BE2C (cell line): Measurements from ENCODE around the gene SORL1.

Experiments
- DNase-seq: peaks from one replicate; pipeline ENCODE4 v3.0.0-alpha.2; 2020
- H3K27me3 ChIP-seq: fragments of 250-450 bp; sonication (Bioruptor Pico); 2 replicates; pipeline ENCODE4 v1.5.1; 2020; ENCODE audit warnings: mild to moderate bottlenecking
- H3K36me3 ChIP-seq: fragments of 250-450 bp; sonication (Bioruptor Pico); 2 replicates; pipeline ENCODE4 v1.5.1; 2020; ENCODE audit warnings: mild to moderate bottlenecking
- H3K4me1 ChIP-seq: fragments of 250-450 bp; sonication (Bioruptor Pico); 2 replicates; pipeline ENCODE4 v1.5.1; 2020
- H3K4me3 ChIP-seq: 2 replicates; pipeline ENCODE4 v1.5.1; 2011; ENCODE audit warnings: low read depth, low read length
- H3K9me3 ChIP-seq: fragments of 250-450 bp; sonication (Bioruptor Pico); 2 replicates; pipeline ENCODE4 v1.5.1; 2020
- CTCF ChIP-seq: IDR thresholded peaks from 2 replicates; pipeline ENCODE4 v1.5.1; 2012; ENCODE audit warnings: mild to moderate bottlenecking, low read depth, low read length

Gene SORL1

DNA sequence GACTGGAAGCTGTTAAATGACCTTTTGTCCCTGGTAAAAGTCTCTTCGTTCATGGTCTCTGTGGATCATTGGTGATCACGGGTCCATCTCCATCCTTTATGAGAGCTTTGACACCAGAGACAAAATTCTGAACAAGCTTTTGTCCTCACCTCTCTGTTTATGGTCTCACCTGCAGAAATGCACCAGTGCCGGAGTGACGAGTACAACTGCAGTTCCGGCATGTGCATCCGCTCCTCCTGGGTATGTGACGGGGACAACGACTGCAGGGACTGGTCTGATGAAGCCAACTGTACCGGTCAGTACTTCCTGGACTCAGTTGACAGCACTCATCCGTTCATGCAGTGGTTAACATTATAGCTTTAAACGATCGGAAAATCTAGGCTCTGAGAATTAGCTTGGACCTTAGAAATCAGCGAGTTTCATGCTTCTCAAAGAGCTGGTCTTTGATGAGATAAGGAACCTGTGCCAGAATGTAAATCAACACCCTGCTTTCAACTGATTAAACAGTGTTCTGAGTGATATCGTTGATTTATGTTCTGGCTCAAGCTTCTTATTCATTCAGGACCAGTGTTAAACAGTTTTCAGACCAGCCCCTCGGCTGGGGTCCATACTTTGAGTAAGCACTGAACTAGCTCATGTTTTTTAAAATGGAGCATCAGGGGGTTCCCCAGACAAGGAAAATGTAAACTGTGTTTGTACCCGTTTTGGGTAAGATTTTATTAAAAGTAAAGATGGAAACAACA is 125.2 kb downstream of the SORL1 start:
- peaks cover 3% of the 10 kb centered on the region; the same call in 1 of the 2 replicates for H3K36me3 ChIP-seq
- no peak for TF ChIP-seq CTCF
- no peaks in the 10 kb centered on the region; the same call in 1 of the 2 replicates for H3K4me1 ChIP-seq
- no peak for DNase-seq
- H3K9me3 ChIP-seq, result no peaks in the 10 kb centered on the region
- no peak overlapping the region for H3K4me3 ChIP-seq
- no peaks in the 10 kb centered on the region for H3K27me3 ChIP-seq

DNA sequence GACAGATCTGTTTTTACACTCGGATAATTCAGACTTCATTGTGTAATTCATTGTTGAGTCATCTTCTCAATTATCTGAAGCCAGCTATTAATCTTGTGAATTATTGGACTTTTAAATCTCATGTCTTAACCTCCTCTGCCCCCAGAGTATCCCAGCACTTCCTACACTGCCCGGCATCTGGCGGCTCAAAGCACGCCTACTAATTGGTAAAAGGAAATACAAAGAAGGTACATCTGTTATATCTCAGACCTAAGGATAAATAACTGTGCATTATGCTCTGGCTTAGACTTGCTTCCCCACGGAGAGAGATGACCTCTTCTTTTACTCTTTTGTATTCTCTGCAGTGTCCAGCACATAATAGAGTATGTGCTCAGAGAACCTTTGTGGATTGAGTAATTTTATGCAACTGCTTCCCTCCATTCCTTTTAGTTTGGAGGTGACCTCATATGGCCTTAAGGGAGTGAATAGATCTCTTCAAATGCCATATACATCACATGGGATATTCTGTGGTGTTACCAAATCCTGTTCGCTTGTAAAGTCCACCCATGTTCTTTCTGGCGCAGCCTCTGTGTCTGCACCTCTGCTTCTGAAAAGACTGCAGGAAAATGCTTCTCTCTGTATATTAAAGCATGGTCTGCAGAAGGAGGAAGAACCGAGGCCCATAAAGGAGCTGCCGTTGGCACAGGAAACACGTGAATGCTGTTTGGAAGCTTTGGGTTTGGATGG is 126.3 kb downstream of the SORL1 start:
- Histone ChIP-seq H3K4me1 (no peaks in the 10 kb centered on the region; the same call in 1 of the 2 replicates), H3K9me3 (no peaks in the 10 kb centered on the region), H3K27me3 (no peaks in the 10 kb centered on the region), H3K4me3 (no peak overlapping the region), H3K36me3 (peaks cover 3% of the 10 kb centered on the region; the same call in 1 of the 2 replicates)
- no peak for DNase-seq
- TF ChIP-seq CTCF, result no peak

- Histone ChIP-seq H3K27me3 (no peaks in the 10 kb centered on the region), H3K9me3 (no peaks in the 10 kb centered on the region), H3K36me3 (peaks cover 3% of the 10 kb centered on the region; the same call in 1 of the 2 replicates), H3K4me1 (no peaks in the 10 kb centered on the region; the same call in 1 of the 2 replicates), H3K4me3 (no peak overlapping the region)
- no peak for DNase-seq
- TF ChIP-seq CTCF, result no peak
Measured at GRCh38 chr11:121580154-121580553, 128.0 kb downstream of the SORL1 start.

- Histone ChIP-seq H3K27me3 (no peaks in the 10 kb centered on the region), H3K9me3 (no peaks in the 10 kb centered on the region), H3K4me3 (no peak overlapping the region), H3K36me3 (peaks cover 3% of the 10 kb centered on the region; the same call in 1 of the 2 replicates), H3K4me1 (no peaks in the 10 kb centered on the region; the same call in 1 of the 2 replicates)
- DNase-seq, result no peak
- TF ChIP-seq CTCF, result no peak
Measured at GRCh38 chr11:121581607-121582006, 129.5 kb downstream of the SORL1 start.

- Histone ChIP-seq H3K36me3 (peaks cover 3% of the 10 kb centered on the region; the same call in 1 of the 2 replicates), H3K9me3 (no peaks in the 10 kb centered on the region), H3K27me3 (no peaks in the 10 kb centered on the region), H3K4me3 (no peak overlapping the region), H3K4me1 (no peaks in the 10 kb centered on the region; the same call in 1 of the 2 replicates)
- no peak for TF ChIP-seq CTCF
- DNase-seq, result no peak
Measured at GRCh38 chr11:121582296-121582695, 130.2 kb downstream of the SORL1 start.

- H3K9me3 ChIP-seq, result no peaks in the 10 kb centered on the region
- no peaks in the 10 kb centered on the region for H3K4me1 ChIP-seq
- H3K4me3 ChIP-seq, result no peak overlapping the region
- no peaks in the 10 kb centered on the region for H3K36me3 ChIP-seq
- no peaks in the 10 kb centered on the region for H3K27me3 ChIP-seq
- no peak for DNase-seq
- no peak for TF ChIP-seq CTCF
Measured at GRCh38 chr11:121583825-121584224, 131.7 kb downstream of the SORL1 start.
